GM21723 (cell line): ENCODE results near the gene PRELID3B.
"Not testable (repeated sequence)": the region's sequence is repeated elsewhere in the genome, so short reads cannot be mapped to it uniquely, and the experiment has no call there.

ENCODE experiments used
- ATAC-seq: cut with Tn5 transposase; IDR thresholded peaks from one replicate; pipeline ENCODE4 v1.9.1; 2021; ENCODE audit warnings: mild to moderate bottlenecking, moderate library complexity; ENCODE audit not compliant: unreplicated experiment

The PRELID3B gene

DNA sequence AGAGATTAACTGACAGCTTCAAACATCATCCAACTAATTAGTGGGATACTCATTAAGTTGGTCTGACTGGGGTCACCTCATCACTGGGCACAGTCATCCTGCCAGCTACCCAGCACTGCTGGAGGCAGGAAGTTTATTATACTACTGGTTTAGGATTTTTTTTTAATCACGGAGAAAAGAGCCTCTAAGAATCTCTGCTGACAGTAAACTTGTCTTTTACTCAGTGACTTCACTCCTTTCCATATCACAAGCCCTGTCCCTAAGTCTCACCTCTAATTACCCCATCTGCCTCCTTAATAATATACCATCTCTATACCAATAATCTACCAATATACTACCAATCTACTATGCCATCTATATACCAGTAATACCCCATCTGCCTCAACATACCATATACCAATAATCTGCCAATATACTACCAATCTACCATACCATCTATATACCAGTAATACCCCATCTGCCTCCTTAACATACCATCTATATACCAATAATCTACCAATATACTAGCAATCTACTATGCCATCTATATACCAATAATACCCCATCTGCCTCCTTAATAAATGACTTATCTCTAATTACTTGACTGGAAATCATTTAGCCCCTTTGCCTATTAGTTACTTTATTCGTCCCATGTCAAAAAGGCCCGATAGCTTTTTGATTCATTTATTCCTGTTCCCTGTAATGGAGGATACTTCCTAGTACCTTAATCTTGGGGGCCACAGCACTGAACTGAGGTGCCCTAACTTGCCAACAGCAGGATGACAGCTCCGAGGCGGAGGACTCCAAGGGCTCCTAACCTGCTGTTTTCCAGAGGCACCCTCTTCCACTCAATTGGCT, 15.5 kb downstream of the PRELID3B start:
- ATAC-seq, result no peak

DNA sequence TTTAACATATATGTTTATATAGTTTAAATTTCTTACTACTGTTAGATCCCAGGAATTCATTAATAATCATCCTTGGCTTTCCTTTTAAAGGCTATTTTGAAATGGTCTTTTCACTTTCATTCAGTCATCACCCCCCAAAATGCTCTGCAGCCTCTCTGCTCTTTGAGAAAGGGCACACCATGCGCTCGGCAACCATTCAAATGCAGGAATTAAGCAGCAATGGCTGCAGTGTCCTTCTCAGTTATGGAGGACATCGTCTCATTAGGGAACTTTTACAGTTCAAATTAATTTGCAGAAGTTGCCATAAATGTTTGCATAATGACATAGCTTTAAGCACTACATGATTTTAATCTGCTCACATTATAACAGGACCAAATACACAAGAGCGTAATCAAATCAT, 17.1 kb downstream of the PRELID3B start:
- no peak for ATAC-seq

GRCh38 chr20:59025086-59025485, 17.5 kb downstream of the PRELID3B start:
- no peak for ATAC-seq

DNA sequence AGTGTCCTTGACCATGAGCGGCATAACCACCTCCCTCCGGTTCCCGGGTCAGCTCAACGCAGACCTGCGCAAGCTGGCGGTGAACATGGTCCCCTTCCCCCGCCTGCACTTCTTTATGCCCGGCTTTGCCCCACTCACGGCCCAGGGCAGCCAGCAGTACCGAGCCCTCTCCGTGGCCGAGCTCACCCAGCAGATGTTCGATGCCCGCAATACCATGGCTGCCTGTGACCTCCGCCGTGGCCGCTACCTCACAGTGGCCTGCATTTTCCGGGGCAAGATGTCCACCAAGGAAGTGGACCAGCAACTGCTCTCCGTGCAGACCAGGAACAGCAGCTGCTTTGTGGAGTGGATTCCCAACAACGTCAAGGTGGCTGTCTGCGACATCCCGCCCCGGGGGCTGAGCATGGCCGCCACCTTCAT, 18.5 kb downstream of the PRELID3B start:
- no peak for ATAC-seq

GRCh38 chr20:59023616-59024015, 19.0 kb downstream of the PRELID3B start:
- no peak for ATAC-seq

DNA sequence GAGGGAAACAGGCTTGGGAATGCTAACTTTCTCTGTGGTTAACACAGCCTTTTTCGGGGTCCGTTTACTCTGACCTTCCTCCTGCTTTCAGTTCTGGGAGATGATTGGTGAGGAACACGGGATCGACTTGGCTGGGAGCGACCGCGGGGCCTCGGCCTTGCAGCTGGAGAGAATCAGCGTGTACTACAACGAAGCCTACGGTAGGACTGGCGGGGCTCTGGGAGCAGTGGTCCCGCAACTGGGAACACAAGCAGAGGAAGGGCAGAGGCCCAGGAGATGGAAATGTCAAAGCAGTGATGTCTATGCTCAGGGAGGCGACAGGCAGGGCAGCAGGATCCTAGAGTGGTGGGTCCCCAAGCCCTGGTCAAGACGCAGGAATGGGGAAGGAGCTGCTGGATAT, 19.8 kb downstream of the PRELID3B start:
- no peak for ATAC-seq

GRCh38 chr20:59020938-59021551, 21.5 kb downstream of the PRELID3B start:
- no peak for ATAC-seq

DNA sequence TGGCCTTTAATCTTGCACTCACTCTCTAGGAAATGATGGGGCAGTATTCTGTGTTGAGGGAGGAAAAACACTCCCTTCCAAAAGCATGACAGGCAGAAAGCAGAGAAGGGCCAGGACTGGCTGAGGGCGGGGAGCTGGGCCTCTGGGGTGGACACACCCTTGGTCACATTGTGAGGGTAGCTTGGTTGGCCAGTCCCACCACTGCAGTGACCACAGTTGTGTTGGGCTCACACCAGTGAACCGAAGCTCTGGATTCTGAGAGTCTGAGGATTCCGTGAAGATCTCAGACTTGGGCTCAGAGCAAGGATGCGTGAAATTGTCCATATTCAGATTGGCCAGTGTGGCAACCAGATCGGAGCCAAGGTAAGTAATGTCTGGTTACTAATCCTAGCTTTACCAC, 23.4 kb downstream of the PRELID3B start, which contains the start of gene TUBB1:
TSS of gene TUBB1 (plus strand) at position 213 of the 400 bp plus-strand sequence. CDS start at position 307, 94 bp downstream.
- ATAC-seq, result no peak

- no peak for ATAC-seq
Observed at GRCh38 chr20:59018817-59019216, 23.8 kb downstream of the PRELID3B start.

DNA sequence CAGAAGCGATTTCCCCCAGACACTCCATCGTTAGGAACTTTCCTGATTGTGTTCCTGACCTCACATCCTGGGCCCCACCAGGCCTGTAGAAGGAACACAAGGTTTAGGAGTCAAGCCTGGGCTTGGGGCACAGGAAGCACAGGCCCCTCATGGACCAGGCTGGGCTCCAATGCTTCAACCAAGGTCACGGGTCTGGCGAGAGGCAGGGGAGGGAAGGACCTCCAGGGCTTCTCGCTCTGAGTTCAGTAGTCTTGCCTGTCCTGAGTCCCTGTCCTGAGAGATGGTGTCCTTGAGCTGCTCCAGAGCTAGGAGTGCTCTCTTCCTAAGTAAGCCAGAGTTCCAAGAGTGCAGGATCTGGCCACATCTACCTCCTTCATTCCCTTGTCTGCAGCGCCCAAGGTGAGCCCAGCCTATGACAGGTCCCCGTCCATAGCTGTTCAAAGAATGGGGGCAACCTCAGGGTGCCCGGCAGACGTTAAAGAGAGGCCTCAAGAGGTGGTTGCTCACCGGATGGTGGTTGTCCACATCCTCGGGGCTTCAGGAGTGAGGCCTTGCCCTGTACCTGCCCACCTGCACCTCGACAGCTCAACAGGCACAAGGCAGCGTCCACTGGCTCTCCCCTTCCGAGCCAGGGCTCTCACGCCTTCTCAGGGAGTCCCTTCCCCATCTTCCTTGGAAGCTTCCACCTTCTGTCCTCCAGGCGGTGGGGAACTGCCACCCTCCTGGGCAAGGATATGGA, 24.9 kb downstream of the PRELID3B start:
- no peak for ATAC-seq

DNA sequence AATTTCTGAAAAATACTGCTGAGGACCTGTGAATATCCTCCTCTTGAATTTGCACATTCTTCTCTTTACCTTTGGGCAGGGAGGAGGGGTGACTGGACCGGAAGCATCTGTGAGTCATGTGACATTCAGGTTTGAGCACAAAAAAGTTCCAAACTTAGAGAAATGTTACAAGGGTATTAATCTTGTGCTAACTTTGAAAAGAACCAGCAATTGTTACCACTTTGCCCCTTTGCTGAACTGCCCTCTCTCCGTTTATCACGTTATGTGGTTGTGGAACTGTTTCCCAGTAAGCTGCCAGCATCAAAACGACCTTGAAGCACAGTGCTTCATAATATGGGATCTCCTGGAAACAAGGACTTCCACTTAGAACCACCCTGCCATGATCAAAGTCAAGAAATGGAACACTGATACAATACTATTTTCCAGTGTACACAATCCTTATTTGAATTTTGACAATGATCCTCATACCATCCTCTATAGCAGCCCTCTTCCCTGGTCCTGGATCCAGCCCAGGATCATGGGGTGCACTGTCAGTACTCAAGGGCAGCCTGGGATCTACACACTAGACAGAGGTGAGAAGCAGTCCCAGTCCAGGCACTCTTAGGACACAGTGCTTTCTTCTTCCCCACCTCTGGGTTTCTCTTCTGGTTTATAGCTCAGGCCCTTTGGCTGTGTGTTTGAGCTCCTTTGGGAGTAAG, 25.6 kb downstream of the PRELID3B start:
- ATAC-seq, result no peak

DNA sequence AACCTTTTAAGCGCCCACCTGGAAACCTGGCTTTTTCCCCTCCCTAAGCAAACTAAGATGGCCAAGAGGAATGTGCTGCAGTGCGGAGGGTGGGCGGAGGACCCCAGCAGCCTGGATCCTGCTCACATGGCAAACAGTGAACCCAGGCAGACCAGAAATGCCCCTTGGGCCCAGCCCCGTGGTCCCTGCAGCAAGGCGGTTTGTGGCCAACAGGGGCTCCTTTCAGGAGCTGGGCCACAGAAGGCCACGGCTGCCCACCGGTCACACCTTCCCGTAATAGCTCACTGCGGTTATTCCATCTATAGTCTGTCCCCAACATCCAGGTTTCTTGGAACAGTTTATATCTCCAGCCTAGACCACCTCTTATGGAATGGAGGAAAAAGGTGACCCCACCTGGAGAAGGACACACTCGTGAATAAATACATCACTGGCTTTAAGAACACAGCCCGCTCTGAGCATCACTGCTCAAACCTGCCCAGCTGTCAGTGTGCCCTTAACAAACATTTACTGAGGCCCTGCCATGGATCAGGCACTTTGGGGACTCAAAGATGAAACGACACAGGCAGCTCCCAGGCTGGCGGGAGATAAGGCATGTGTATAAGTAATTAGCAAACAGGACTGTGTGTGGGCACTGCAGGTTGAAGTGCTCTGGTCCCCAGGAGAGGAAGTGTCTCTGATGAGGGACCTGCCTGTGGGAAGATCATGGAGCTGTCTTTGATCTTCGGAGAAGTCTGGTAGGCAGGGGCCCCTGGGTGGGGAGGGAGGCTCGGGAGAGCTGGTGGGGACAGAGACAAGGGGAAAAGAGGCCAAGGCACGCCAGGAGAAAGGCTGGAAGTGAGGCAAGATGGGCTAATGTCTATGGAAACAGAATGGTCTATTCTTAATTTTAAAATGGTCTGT, 26.5 kb downstream of the PRELID3B start:
- ATAC-seq, result no peak

DNA sequence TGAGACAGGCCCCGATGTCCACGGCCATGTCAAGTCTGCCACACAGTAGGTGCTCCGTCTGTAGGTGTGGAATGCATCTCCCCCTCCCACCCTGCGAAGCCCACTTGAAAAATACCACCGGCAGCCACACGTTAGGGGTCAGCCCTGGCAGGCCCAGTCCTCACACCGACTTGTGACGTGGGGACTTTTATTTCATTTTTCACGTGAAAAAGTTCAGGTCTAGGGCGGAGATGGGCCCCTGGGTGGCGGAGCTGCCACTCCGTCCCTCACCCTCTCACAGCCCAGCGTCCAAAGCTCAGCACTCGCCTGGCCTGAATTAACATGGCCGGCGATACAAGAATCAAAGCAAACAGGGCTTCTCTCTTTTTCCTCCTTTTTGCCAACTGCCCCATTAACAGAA, 27.2 kb downstream of the PRELID3B start:
- ATAC-seq, result no peak

DNA sequence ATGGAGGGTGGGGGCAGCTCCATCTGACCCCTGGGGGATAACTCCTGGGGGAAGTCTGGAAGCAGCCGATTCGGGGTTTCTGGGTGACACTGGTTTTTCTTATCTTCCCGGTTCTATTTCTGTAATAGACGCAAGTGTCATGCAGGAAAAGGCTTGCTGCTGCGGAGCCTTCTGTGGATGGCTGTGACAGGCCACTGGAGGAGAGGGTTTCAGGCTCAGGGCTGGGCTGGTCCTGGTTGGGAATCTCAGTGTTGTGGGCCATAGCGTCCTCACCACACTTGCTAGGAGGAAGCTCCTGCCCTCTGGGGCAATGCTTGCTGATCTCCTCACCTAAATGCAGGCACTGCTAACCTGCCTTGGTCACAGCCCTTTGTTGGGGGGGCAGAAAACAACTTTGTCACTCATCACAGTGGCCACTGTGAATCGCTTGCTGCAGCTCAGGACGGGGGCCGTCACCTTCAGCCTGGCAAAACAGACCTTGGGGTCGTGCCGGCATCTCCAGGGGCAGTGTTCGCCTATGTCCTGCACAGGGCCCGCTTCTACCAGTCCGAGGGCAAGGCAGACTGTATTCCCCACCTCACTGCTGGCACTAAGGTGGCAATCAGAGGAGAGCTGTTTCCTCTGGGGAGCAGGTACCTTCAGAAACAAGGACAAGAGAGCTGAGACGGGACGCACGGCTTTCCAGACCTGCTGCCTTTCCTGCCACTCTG, 27.8 kb downstream of the PRELID3B start:
- no peak for ATAC-seq

- no peak for ATAC-seq
Observed at GRCh38 chr20:59013959-59014608, 28.5 kb downstream of the PRELID3B start.

DNA sequence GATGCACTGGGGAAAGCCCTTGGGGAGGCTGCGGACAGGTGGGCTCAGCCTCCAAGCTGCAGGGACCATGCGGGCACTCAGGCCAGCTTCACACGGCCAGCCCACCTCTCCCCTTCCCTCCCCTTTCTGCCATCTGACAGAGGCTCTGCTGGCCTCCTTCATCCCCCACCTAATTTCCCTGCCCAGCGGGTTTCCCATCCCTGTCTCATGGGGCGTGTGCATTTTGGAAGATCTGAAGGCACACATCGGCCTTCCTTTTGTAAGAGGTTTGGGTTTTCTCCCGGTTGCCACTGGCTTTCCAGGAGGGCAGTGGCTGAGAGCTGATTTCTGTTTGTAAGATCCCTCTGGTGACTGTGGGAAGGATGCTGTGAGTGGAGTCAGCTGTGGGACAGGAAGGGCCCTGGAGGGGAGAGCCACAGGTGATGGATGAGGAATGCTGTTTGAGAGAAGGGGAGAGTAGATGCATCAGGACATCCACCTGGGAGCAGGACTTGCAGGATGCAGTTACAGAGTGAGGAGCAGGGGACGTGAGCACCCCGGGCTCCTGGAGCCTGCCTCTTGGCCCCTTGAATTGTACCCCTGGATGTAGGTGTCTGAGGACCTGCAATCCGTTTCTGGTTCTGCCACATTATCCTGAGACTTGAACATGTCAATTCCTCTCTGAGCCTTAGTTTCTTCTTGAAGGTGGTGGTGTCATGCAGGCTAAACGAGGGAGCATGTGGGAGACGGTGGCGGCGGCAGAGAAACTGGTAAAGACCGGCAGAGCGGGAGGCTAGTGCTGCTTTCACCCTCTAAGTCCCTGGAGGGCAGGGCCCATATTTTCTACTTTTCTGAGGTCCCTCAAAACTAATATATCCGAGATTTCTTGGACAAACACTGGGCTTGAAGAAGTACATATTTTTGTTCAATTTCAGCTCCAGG, 29.3 kb downstream of the PRELID3B start:
- no peak for ATAC-seq

- not testable (repeated sequence) for ATAC-seq
Observed at GRCh38 chr20:59011874-59012157, 30.8 kb downstream of the PRELID3B start.
